Gastroesophageal sphincter (tissue), 3 donors: ENCODE results near the gene BYSL.

Experiments
- CTCF ChIP-seq, 4 experiments: fragments of 200-600 bp in 2 of 4; fragments of 450-650 bp in 2 of 4; sonication (generic) in 1 of 4; IDR thresholded peaks; one replicate each; pipeline ENCODE4 v1.5.1; 2017 to 2019; ENCODE audit warnings: antibody characterized with exemption in 4 of 4, mild to moderate bottlenecking in 2 of 4, moderate library complexity in 2 of 4
- EP300 ChIP-seq: sonication (generic); formaldehyde crosslinking; IDR thresholded peaks from one replicate; pipeline ENCODE4 v1.6.1; 2017; ENCODE audit warnings: antibody characterized with exemption, mild to moderate bottlenecking
- POLR2A ChIP-seq, 2 donors: fragments of 450-650 bp; IDR thresholded peaks; one replicate each; pipeline ENCODE4 v1.6.1; 2017; ENCODE audit warnings: antibody characterized with exemption in 2 of 2, mild to moderate bottlenecking in 2 of 2, moderate library complexity in 1 of 2
- POLR2AphosphoS5 ChIP-seq: sonication (generic); formaldehyde crosslinking; IDR thresholded peaks from one replicate; pipeline ENCODE4 v1.6.1; 2017; ENCODE audit warnings: antibody characterized with exemption

GRCh38 chr6:41878246-41878645 is 43.1 kb upstream of the BYSL start:
- TF ChIP-seq CTCF (IDR thresholded peaks at IDR 0.05) (no peak), POLR2A (IDR thresholded peaks at IDR 0.05) (no peak), EP300 (no peak), POLR2AphosphoS5 (no peak)
